GM12874 (cell line): ENCODE results near the gene SERINC2.

ENCODE experiments used
- CTCF ChIP-seq: IDR thresholded peaks from 2 replicates; pipeline ENCODE4 v1.5.1; 2011; ENCODE audit warnings: low read depth, mild to moderate bottlenecking, control low read depth, low read length, moderate library complexity; ENCODE audit not compliant: insufficient read depth

SERINC2 gene

GRCh38 chr1:31389616-31390015 is 23.4 kb upstream of the SERINC2 start:
- TF ChIP-seq CTCF, result no peak

DNA sequence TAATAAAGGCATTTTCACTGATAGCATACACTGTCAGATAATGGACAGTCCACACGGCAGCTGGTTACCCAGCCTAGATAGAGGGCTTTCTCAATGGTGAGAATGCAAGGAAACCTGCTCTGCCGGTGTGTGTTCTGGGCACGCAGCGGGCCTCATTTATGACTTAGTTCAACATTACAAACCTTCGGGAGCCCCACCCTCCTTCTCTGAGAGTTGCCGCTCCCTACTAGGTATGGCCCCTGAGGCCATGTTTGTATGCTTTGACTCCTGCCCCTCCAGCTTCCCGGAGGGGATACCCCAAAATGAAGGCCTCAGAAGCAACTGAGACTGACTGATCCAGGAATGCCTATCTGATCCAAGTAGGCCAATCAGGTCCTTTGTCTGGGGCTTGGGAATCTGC is 22.9 kb upstream of the SERINC2 start:
- no peak for TF ChIP-seq CTCF

GRCh38 chr1:31393463-31393862 is 19.6 kb upstream of the SERINC2 start:
- no peak for TF ChIP-seq CTCF

DNA sequence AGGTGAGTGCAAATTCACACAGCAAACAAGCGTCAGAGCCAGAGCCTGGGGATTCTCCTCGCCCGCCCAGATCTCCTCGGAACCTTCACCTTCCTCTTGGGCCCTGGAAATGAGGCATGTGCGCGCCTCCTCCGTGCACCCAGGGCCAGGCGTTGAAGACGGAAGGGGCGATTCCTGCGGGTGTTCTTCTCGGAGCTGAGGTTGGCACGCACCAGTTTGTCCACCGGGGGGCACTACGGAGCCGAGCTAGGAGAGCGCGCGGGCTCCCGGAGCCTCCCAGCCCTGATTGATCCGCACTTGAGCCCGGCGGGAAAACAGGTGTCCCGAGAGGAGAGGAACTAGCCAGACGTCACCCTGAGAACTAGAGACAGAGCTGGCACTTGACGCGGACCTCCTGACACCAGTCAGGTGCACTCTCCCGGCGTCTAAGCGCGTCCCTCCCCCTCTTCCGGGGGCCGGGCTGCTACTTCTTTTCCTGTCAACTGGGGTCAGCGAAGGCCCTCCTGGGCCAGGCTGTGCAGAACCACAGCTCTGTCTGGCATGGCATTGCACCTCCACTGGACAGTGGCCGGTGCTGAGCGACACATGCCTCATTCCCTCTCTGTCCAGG is 18.3 kb upstream of the SERINC2 start:
- peak; percentile 91 for TF ChIP-seq CTCF

GRCh38 chr1:31396633-31397351 is 16.2 kb upstream of the SERINC2 start:
- peak; percentile 45; the same call in 1 of the 2 replicates for TF ChIP-seq CTCF

- TF ChIP-seq CTCF, result no peak
Observed at GRCh38 chr1:31397360-31398095, 15.5 kb upstream of the SERINC2 start.

- TF ChIP-seq CTCF, result no peak
Observed at GRCh38 chr1:31398246-31398645, 14.8 kb upstream of the SERINC2 start.
